Fibroblast of upper back skin (primary cell): Measurements from ENCODE around the gene FOXP4.

Source experiments
- DNase-seq: peaks from one replicate; pipeline ENCODE4 v3.0.0-alpha.2; 2013

The FOXP4 gene

GRCh38 chr6:41548841-41549642, 2.9 kb downstream of the FOXP4 start:
- no peak for DNase-seq

GRCh38 chr6:41549673-41550072, 3.5 kb downstream of the FOXP4 start:
- no peak for DNase-seq

- DNase-seq, result no peak
Observed at GRCh38 chr6:41551086-41551700, 5.0 kb downstream of the FOXP4 start.

- DNase-seq, result no peak
Observed at GRCh38 chr6:41551857-41552256, 5.7 kb downstream of the FOXP4 start.

GRCh38 chr6:41552723-41553122, 6.5 kb downstream of the FOXP4 start:
- DNase-seq, result no peak

GRCh38 chr6:41553405-41553999, 7.3 kb downstream of the FOXP4 start:
- DNase-seq, result no peak

- DNase-seq, result no peak
Observed at GRCh38 chr6:41555326-41556300, 9.4 kb downstream of the FOXP4 start.

- DNase-seq, result no peak
Observed at GRCh38 chr6:41557335-41557734, 11.2 kb downstream of the FOXP4 start.

- no peak for DNase-seq
Observed at GRCh38 chr6:41558033-41558807, 12.0 kb downstream of the FOXP4 start.

- no peak for DNase-seq
Observed at GRCh38 chr6:41559655-41560427, 13.7 kb downstream of the FOXP4 start.

GRCh38 chr6:41560431-41561192, 14.4 kb downstream of the FOXP4 start:
- peak; percentile 37 for DNase-seq

- DNase-seq, result no peak
Observed at GRCh38 chr6:41561416-41561815, 15.2 kb downstream of the FOXP4 start.

GRCh38 chr6:41561931-41562911, 16.0 kb downstream of the FOXP4 start:
- DNase-seq, result peak; percentile 27

- DNase-seq, result no peak
Observed at GRCh38 chr6:41563060-41563776, 17.0 kb downstream of the FOXP4 start.

GRCh38 chr6:41564448-41565142, 18.4 kb downstream of the FOXP4 start:
- no peak for DNase-seq

GRCh38 chr6:41565701-41566100, 19.5 kb downstream of the FOXP4 start:
- no peak for DNase-seq

- DNase-seq, result no peak
Observed at GRCh38 chr6:41566961-41567360, 20.8 kb downstream of the FOXP4 start.

- no peak for DNase-seq
Observed at GRCh38 chr6:41567684-41568083, 21.5 kb downstream of the FOXP4 start.
